AG08396 (cell line): ENCODE results near the gene SPATA25.
"Not testable (repeated sequence)": the region's sequence is repeated elsewhere in the genome, so short reads cannot be mapped to it uniquely, and the experiment has no call there.

Source experiments
- DNase-seq: peaks from one replicate; pipeline ENCODE4 v3.0.0; 2012; ENCODE audit warnings: low spot score, mixed read lengths

Gene SPATA25

DNA sequence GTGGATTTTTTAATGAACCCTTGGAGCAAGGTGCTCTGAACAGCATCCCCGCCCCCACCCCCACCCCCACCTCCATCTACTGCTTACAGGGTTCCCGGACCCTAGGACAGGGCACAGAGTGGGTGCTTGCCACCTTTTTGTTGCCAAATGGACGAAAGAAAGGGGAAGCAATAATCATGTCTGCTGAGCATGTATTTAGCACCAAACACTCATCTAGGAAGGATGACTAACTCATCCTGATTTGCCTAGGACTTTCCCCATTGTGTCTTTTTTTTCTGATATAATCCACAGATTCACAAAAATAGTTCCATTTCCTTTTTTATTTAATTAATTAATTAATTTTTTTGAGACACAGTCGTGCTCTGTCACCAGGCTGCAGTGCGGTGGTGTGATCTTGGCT lies 25.7 kb upstream of the SPATA25 start:
- no peak for DNase-seq

GRCh38 chr20:45912344-45912682 lies 24.9 kb upstream of the SPATA25 start:
- no peak for DNase-seq

- peak; percentile 59 for DNase-seq
Observed at GRCh38 chr20:45911486-45912343, 24.3 kb upstream of the SPATA25 start, which contains the start of gene PLTP. Gene PLTP, minus strand, starts transcription at chr20:45912155. Its CDS starts 703 bp downstream, at chr20:45911452.

DNA sequence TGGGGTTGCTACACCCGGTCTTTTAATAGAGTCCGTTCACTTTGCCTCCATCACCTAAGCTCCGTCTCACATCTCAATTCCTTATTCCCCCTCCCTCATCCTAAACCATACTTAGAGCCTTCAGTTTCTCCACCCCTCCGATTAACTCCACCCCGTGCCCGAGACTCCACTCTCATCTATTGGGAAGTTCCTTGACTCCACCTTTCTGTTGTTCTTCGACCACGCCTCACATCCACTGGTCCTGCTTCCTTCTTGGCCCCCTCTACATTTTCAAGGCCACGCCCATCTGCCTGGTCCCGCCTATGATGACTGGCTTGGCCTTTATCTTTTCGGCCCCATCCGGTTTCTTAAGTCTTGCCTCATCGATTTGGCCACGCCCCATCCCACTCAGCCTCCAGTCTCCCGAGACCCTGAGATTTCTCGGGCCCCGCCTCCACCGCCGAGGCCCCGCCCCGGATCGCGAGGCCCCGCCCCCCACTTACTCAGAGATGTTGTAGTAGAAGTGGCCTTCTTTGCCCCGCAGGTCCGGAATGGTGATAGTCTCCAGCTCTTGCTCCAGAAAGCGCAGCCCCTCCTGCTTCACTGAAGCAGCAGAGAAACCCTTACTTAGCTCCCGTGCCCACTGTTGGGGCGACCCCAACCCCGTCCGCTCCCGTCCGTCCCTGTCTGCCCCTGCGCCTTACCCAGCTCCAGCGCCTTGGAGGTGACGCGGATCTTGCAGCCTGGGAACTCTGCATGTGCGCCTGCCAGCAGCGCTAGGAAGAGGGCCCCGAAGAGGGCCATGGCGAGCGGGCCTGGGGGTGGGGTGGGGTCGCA lies 23.5 kb upstream of the SPATA25 start:
- peak; percentile 97 for DNase-seq

GRCh38 chr20:45909817-45910669 lies 22.6 kb upstream of the SPATA25 start:
- no peak for DNase-seq

DNA sequence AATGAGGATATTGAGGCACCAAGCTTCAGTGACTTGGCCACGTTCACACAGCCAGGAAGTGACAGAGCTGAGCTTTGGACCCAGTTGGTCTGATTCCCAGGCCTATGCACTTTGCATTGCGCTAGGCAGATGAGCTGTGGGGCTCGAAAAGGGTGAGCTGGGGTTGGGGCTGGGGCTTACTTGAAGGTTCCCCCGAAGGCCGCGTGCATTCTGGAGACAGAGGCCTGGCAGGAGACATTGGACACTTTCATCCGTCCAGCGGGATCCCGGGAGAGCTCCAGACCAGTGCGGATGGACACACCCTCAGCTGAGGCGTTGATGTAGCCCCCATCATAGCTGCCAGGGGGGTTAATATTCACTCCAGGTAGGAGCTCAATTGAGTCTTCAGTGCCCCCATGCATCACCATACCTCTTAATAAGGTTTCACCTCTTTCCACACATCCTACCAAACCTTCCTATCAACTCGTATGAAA lies 21.9 kb upstream of the SPATA25 start:
- no peak for DNase-seq

GRCh38 chr20:45908084-45908483 lies 20.7 kb upstream of the SPATA25 start:
- DNase-seq = no peak

- no peak for DNase-seq
Observed at GRCh38 chr20:45907219-45907948, 20.0 kb upstream of the SPATA25 start.

- DNase-seq = peak; percentile 65
Observed at GRCh38 chr20:45905505-45906079, 18.2 kb upstream of the SPATA25 start.

- no peak for DNase-seq
Observed at GRCh38 chr20:45904583-45905504, 17.4 kb upstream of the SPATA25 start.

GRCh38 chr20:45902199-45902701 lies 14.8 kb upstream of the SPATA25 start:
- no peak for DNase-seq

DNA sequence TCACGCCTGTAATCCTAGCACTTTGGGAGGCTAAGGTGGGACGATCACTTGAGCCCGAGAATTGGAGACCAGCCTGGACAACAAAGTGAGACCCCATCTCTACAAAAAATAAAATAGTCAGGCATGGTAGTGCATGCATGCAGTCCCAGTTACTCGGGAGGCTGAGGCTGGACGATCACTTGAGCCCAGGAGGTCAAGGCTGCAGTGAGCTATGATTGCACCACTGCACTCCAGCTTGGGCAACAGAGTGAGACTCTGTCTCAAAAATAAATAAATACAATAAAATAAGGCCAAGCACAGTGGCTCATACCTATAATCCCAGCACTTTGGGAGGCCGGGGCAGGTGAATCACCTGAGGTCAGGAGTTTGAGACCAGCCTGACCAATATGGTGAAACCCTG lies 13.9 kb upstream of the SPATA25 start:
- not testable (repeated sequence) for DNase-seq

DNA sequence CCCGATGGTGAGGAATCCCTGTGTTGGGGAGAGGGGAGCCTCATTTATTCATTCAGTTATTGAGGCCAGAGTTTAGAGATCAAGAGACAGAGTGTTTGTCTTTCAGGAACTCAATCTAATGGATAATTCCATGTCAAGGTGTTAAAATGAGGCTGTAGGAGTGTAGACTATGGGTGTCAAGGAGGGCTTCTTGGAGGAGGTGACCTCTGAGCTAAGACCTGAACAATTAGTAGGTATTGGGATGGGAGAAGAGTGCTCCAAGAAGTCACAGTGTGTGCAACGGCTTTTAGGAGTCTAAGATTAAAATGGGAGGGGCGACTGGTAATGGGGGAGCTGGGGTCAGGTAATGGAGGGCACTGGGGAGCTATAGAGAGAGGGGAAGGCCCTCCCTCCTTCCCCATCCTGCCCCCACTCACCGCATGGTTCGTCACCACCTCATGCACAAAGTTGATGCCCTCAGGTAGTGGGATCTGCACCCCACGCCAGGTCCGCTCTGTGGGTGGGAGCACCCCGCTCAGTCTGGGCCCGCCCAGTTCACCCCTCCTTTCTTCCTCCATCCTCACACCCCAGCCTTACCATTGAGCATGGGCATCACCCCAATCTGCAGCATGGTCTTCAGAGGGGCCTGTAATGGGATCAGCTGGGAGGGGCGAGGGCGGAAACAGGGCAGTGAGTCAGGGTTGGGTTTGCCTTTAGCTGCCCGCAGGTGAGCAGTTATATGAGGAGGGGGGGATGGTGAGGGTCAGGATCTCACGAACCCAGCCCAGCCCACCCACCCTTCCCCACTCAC lies 11.8 kb upstream of the SPATA25 start:
- no peak for DNase-seq

GRCh38 chr20:45898285-45898684 lies 10.9 kb upstream of the SPATA25 start:
- DNase-seq = no peak

GRCh38 chr20:45897692-45898091 lies 10.3 kb upstream of the SPATA25 start:
- no peak for DNase-seq

DNA sequence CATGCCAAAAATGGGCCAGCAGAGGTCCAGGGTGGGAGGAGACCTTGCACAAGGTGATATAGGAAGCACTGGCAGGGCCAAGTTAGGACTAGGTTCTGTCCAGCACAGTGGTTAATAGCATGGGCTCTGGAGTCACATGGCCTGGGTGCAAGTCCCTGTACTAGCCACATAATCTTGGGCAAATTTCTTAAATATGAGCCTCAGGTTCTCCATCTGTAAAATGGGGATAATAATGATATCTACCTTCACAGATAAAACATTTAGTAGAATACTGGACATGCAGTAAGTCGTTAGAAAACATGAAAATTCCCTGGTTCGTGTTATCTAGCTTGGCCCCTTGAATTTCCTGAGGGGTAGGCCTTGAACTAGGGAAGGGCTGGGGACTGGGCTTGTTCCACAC lies 9.9 kb upstream of the SPATA25 start:
- no peak for DNase-seq

- no peak for DNase-seq
Observed at GRCh38 chr20:45896641-45897161, 9.3 kb upstream of the SPATA25 start.

GRCh38 chr20:45894797-45895196 lies 7.4 kb upstream of the SPATA25 start:
- no peak for DNase-seq

GRCh38 chr20:45893831-45894230 lies 6.4 kb upstream of the SPATA25 start:
- no peak for DNase-seq
